B cell (primary cell): ENCODE data around the gene ANKRD11. TPM values are rescaled to one million over a fixed set of nuclear protein-coding genes. Genes with fewer than 3 reads are reported as not detected.

Experiments
- ATAC-seq: fragments of 200-7000 bp; cut with Tn5 transposase; one replicate; pipeline ENCODE4 v1.10.0; 2021; ENCODE audit warnings: low read depth, mild to moderate bottlenecking, moderate number of reproducible peaks, moderate library complexity
- CTCF ChIA-PET: fragments of 350-600 bp; sonication (Branson Sonifier 250); formaldehyde crosslinking; loops from one replicate; lab custom pipeline; 2021; ENCODE audit warnings: antibody characterized with exemption, inconsistent platforms; lab: Charles Lee
- POLR2A ChIA-PET: fragments of 350-600 bp; sonication (Branson Sonifier 250); formaldehyde crosslinking; loops from one replicate; lab custom pipeline; 2021; ENCODE audit warnings: antibody characterized with exemption; lab: Charles Lee
- DNase-seq: peaks from one replicate; pipeline ENCODE4 v3.0.0; 2013
- H2AFZ ChIP-seq: 2 replicates; pipeline ENCODE4 v1.6.1; 2012; ENCODE audit warnings: mild to moderate bottlenecking, low read depth, low read length; ENCODE audit not compliant: insufficient read depth, poor library complexity, severe bottlenecking
- H3K27ac ChIP-seq, 2 donors: 1 replicate in 1 of 2; 2 replicates in 1 of 2; pipeline ENCODE4 v1.5.1; 2012 to 2013; ENCODE audit warnings: low read length in 2 of 2, mild to moderate bottlenecking in 2 of 2, moderate library complexity in 1 of 2
- H3K27me3 ChIP-seq, 4 experiments: fragments of 200-600 bp in 1 of 4; sonication (generic) in 1 of 4; replicated peaks in 1 of 4; 1 replicate in 2 of 4; 2 replicates in 2 of 4; pipeline versions ENCODE4 v1.6.1 to v1.7.0; 2013 to 2016; ENCODE audit warnings: low read length in 3 of 4, mild to moderate bottlenecking in 2 of 4, mixed read lengths in 1 of 4, moderate library complexity in 1 of 4; ENCODE audit not compliant: insufficient read depth in 4 of 4, control insufficient read depth in 3 of 4; ENCODE audit errors: control extremely low read depth in 1 of 4
- H3K36me3 ChIP-seq, 2 experiments: replicated peaks in 1 of 2; 1 replicate in 1 of 2; 2 replicates in 1 of 2; pipeline versions ENCODE4 v1.6.1 to v1.7.1; 2013; ENCODE audit warnings: low read length in 1 of 2; ENCODE audit not compliant: insufficient read depth in 2 of 2, control insufficient read depth in 1 of 2; ENCODE audit errors: control extremely low read depth in 1 of 2, extremely low read depth in 1 of 2
- H3K4me1 ChIP-seq, 2 donors: fragments of 200-600 bp in 1 of 2; sonication (generic) in 1 of 2; 1 replicate in 1 of 2; 2 replicates in 1 of 2; pipeline versions ENCODE4 v1.5.1 to v1.6.1; 2013 to 2017; ENCODE audit warnings: low read length in 2 of 2; ENCODE audit not compliant: control insufficient read depth in 2 of 2, insufficient read depth in 2 of 2
- H3K4me2 ChIP-seq: replicated peaks from 2 replicates; pipeline ENCODE3; 2012; ENCODE audit warnings: mild to moderate bottlenecking, low read depth, low read length; ENCODE audit not compliant: poor library complexity, severe bottlenecking
- H3K4me3 ChIP-seq, 5 experiments: fragments of 200-600 bp in 1 of 5; sonication (generic) in 1 of 5; 1 replicate in 3 of 5; 2 replicates in 2 of 5; pipeline versions ENCODE4 v1.5.1 to v1.7.0; 2011 to 2016; ENCODE audit warnings: low read length in 4 of 5, mild to moderate bottlenecking in 4 of 5, low read depth in 2 of 5, control low read depth in 1 of 5, moderate library complexity in 1 of 5; ENCODE audit not compliant: insufficient read depth in 1 of 5; ENCODE audit errors: control extremely low read depth in 1 of 5, extremely low read depth in 1 of 5
- H3K79me2 ChIP-seq: fragments of 200-600 bp; sonication (generic); one replicate; pipeline ENCODE4 v1.6.0; 2016; ENCODE audit warnings: low read length; ENCODE audit not compliant: control insufficient read depth, insufficient read depth
- H3K9ac ChIP-seq: fragments of 200-600 bp; sonication (generic); 2 replicates; pipeline ENCODE4 v1.6.1; 2017; ENCODE audit warnings: mild to moderate bottlenecking, low read length, moderate library complexity
- H3K9me3 ChIP-seq, 3 donors: one replicate each; pipeline versions ENCODE4 v1.6.1 to v1.7.1; 2013; ENCODE audit warnings: low read length in 2 of 3; ENCODE audit not compliant: control insufficient read depth in 2 of 3, insufficient read depth in 1 of 3; ENCODE audit errors: control extremely low read depth in 1 of 3
- H4K20me1 ChIP-seq: 2 replicates; pipeline ENCODE4 v1.6.0; 2012; ENCODE audit warnings: mild to moderate bottlenecking, low read length; ENCODE audit not compliant: insufficient read depth, control insufficient read depth, poor library complexity, severe bottlenecking
- H3K27ac Mint-ChIP-seq: one replicate; pipeline ENCODE4 v1.8.0; 2021; ENCODE audit warnings: mixed read lengths
- H3K27me3 Mint-ChIP-seq: one replicate; pipeline ENCODE4 v1.8.0; 2021; ENCODE audit warnings: mixed read lengths
- H3K4me1 Mint-ChIP-seq: one replicate; pipeline ENCODE4 v1.8.0; 2021; ENCODE audit warnings: mixed read lengths
- H3K4me3 Mint-ChIP-seq: one replicate; pipeline ENCODE4 v1.8.0; 2021; ENCODE audit warnings: mixed read lengths
- H3K9me3 Mint-ChIP-seq: one replicate; pipeline ENCODE4 v1.8.0; 2022; ENCODE audit warnings: mixed read lengths; ENCODE audit not compliant: insufficient read depth
- CTCF ChIP-seq: fragments of 200-600 bp; IDR thresholded peaks from one replicate; pipeline ENCODE4 v1.8.0; 2022; ENCODE audit warnings: antibody characterized with exemption, mild to moderate bottlenecking
- EZH2 ChIP-seq: IDR thresholded peaks from 2 replicates; pipeline ENCODE4 v1.6.1; 2012; ENCODE audit warnings: borderline replicate concordance, low read depth, mild to moderate bottlenecking, moderate library complexity, low read length; ENCODE audit not compliant: insufficient read depth, poor library complexity, severe bottlenecking
- WGBS: methylation state at CpG from one replicate; pipeline ENCODE4 v1.1.5; 2013; ENCODE audit warnings: missing lambda C conversion rate; ENCODE audit not compliant: insufficient coverage; 5-methylcytosine and 5-hydroxymethylcytosine counted together
- intact Hi-C: fragments of 100-400 bp; cut with micrococcal nuclease; formaldehyde crosslinking; loops from one replicate; pipeline ENCODE4 v1.10.0; 2022
- polyA plus RNA-seq: library from polyadenylated mRNA; depleted of rRNA; stranded (reverse); fragments of >200 nt; gene quantifications from 2 replicates; pipeline ENCODE4 v1.2.3, GENCODE V29; 2012
- total RNA-seq, 2 donors: library from RNA; stranded (reverse); fragments of 120-200 nt in 1 of 2; gene quantifications; 1 replicate in 1 of 2; 2 replicates in 1 of 2; pipeline versions ENCODE4 v1.2.3 to v1.2.4, GENCODE V29; 2013 to 2022

ANKRD11 gene
- total and polyA plus RNA-seq, 2 donors (not counting 1 experiment from before 2014, with no cell fraction given), result 67.9 to 314 TPM

- Histone ChIP-seq H3K36me3 (peaks cover 0 to 23% of the 10 kb centered on the region in 2 experiments), H4K20me1 (peaks cover 99% of the 10 kb centered on the region), H3K9me3 (peaks cover 0 to 6% (median 0%) of the 10 kb centered on the region in 3 donors), H3K4me1 (peaks cover 48 to 62% of the 10 kb centered on the region in 2 donors), H2AFZ (no peak overlapping the region), H3K27ac (no peak overlapping the region), H3K4me3 (no peak overlapping the region), H3K79me2 (peaks cover 99% of the 10 kb centered on the region), H3K9ac (no peak overlapping the region), H3K4me2 (no peak overlapping the region), H3K27me3 (no peaks in the 10 kb centered on the region)
- TF ChIP-seq EZH2 (no peak), CTCF (no peak)
- POLR2A ChIA-PET, result interaction anchor here (0.6 kb wide), 1 partner anchor 17 kb away, joined by 5 read pairs; no protein-coding TSS in a partner anchor
- H3K27ac Mint-ChIP-seq, result no peak overlapping the region
- no peaks in the 10 kb centered on the region for H3K27me3 Mint-ChIP-seq
- 94% methylated on average over 15 of the region's 15 CpGs for WGBS
- H3K9me3 Mint-ChIP-seq, result no peaks in the 10 kb centered on the region
- DNase-seq, result no peak
- ATAC-seq, result no peak
- CTCF ChIA-PET, result interaction anchor here (1.4 kb wide), 1 partner anchor 10 kb away, joined by 4 read pairs; no protein-coding TSS in a partner anchor
- intact Hi-C loops, result loop anchor here (10.0 kb wide), 1 partner anchor 116 kb away; no protein-coding TSS in a partner anchor
- H3K4me1 Mint-ChIP-seq, result peaks cover 85% of the 10 kb centered on the region
- no peak overlapping the region for H3K4me3 Mint-ChIP-seq
Observed at GRCh38 chr16:89370601-89371000, 119.8 kb downstream of the ANKRD11 start.

GRCh38 chr16:89370081-89370511 is 120.3 kb downstream of the ANKRD11 start:
- no peak for DNase-seq
- 98% methylated on average over 5 of the region's 5 CpGs for WGBS
- ChIA-PET CTCF (interaction anchor here (1.1 to 1.4 kb wide), 2 partner anchors 11 to 12 kb away, joined by 4 read pairs; no protein-coding TSS in a partner anchor), POLR2A (no interaction called here)
- peaks cover 99% of the 10 kb centered on the region for H3K79me2 ChIP-seq
- intact Hi-C loops, result loop anchor here (10.0 kb wide), 1 partner anchor 115 kb away; no protein-coding TSS in a partner anchor
- Mint-ChIP-seq H3K9me3 (no peaks in the 10 kb centered on the region), H3K4me1 (peaks cover 84% of the 10 kb centered on the region), H3K27me3 (no peaks in the 10 kb centered on the region), H3K27ac (no peak overlapping the region), H3K4me3 (no peak overlapping the region)
- no peaks in the 10 kb centered on the region for H3K27me3 ChIP-seq
- H3K36me3 ChIP-seq, result peaks cover 0 to 23% of the 10 kb centered on the region in 2 experiments
- H3K9ac ChIP-seq, result no peak overlapping the region
- H3K4me3 ChIP-seq, result no peak overlapping the region
- H3K4me1 ChIP-seq, result peaks cover 43 to 59% of the 10 kb centered on the region in 2 donors
- H3K9me3 ChIP-seq, result peaks cover 0 to 1% (median 0%) of the 10 kb centered on the region in 3 donors
- peaks cover 99% of the 10 kb centered on the region for H4K20me1 ChIP-seq
- TF ChIP-seq EZH2, result no peak
- TF ChIP-seq CTCF, result no peak
- H2AFZ ChIP-seq, result no peak overlapping the region
- H3K4me2 ChIP-seq, result no peak overlapping the region
- no peak overlapping the region for H3K27ac ChIP-seq
- ATAC-seq, result no peak
